Caki2 (cell line): ENCODE results near the gene NXPE1. TPM values are rescaled to one million over a fixed set of nuclear protein-coding genes. Genes with fewer than 3 reads are reported as not detected.

ENCODE experiments used
- DNase-seq: peaks from one replicate; pipeline ENCODE4 v3.0.0-alpha.2; 2015; ENCODE audit warnings: low read depth
- in situ Hi-C: cut with HindIII; loops from 2 replicates; pipeline ENCODE4 v1.10.0; 2016; ENCODE audit warnings: low sequenced_read_pairs, low pct_unique_long_range_greater_than_20kb, mixed read lengths
- total RNA-seq: library from RNA; depleted of rRNA; stranded (reverse); fragments of >200 nt; shearing (Covaris generic); gene quantifications from 2 replicates; pipeline ENCODE4 v1.2.3, GENCODE V29; 2014; ENCODE audit warnings: low replicate concordance

NXPE1 gene
- total RNA-seq, 1 experiment from 2014 or later: not detected

- DNase-seq: no peak
- in situ Hi-C loops: no loop called here
Measured at GRCh38 chr11:114569801-114570200, 10.1 kb upstream of the NXPE1 start.

GRCh38 chr11:114566276-114566675, 6.6 kb upstream of the NXPE1 start:
- in situ Hi-C loops: no loop called here
- no peak for DNase-seq

GRCh38 chr11:114564831-114565230, 5.2 kb upstream of the NXPE1 start:
- in situ Hi-C loops: no loop called here
- DNase-seq: no peak

GRCh38 chr11:114563077-114563476, 3.4 kb upstream of the NXPE1 start:
- DNase-seq: no peak

GRCh38 chr11:114562166-114562916, 2.7 kb upstream of the NXPE1 start:
- DNase-seq: no peak
- in situ Hi-C loops: no loop called here

More at GRCh38 chr11:114563077-114563476, 3.4 kb upstream of the NXPE1 start:
- in situ Hi-C loops: no loop called here

- in situ Hi-C loops: no loop called here
- DNase-seq: no peak
Measured at GRCh38 chr11:114556135-114556534, 3.5 kb downstream of the NXPE1 start.

- DNase-seq: no peak
- in situ Hi-C loops: no loop called here
Measured at GRCh38 chr11:114553642-114554041, 6.0 kb downstream of the NXPE1 start.

GRCh38 chr11:114551060-114551459, 8.6 kb downstream of the NXPE1 start:
- DNase-seq: no peak
- in situ Hi-C loops: no loop called here

- in situ Hi-C loops: no loop called here
- DNase-seq: no peak
Measured at GRCh38 chr11:114525682-114526081, 34.0 kb downstream of the NXPE1 start.

GRCh38 chr11:114524122-114524521, 35.6 kb downstream of the NXPE1 start:
- in situ Hi-C loops: no loop called here
- DNase-seq: no peak

GRCh38 chr11:114522818-114523217, 36.9 kb downstream of the NXPE1 start:
- DNase-seq: no peak
- in situ Hi-C loops: no loop called here

GRCh38 chr11:114511538-114511937, 48.1 kb downstream of the NXPE1 start:
- in situ Hi-C loops: no loop called here
- DNase-seq: no peak

GRCh38 chr11:114511079-114511478, 48.6 kb downstream of the NXPE1 start:
- in situ Hi-C loops: no loop called here
- DNase-seq: no peak

- DNase-seq: no peak
Measured at GRCh38 chr11:114501901-114502300, 57.8 kb downstream of the NXPE1 start.

GRCh38 chr11:114499756-114500155, 59.9 kb downstream of the NXPE1 start:
- in situ Hi-C loops: no loop called here
- no peak for DNase-seq

More at GRCh38 chr11:114501901-114502300, 57.8 kb downstream of the NXPE1 start:
- in situ Hi-C loops: no loop called here

GRCh38 chr11:114496915-114497314, 62.8 kb downstream of the NXPE1 start:
- no peak for DNase-seq
- in situ Hi-C loops: no loop called here

- DNase-seq: no peak
- in situ Hi-C loops: no loop called here
Measured at GRCh38 chr11:114483929-114484328, 75.8 kb downstream of the NXPE1 start.

- in situ Hi-C loops: no loop called here
- DNase-seq: no peak
Measured at GRCh38 chr11:114482114-114482513, 77.6 kb downstream of the NXPE1 start.

- no peak for DNase-seq
- in situ Hi-C loops: no loop called here
Measured at GRCh38 chr11:114479331-114479730, 80.3 kb downstream of the NXPE1 start.

GRCh38 chr11:114478768-114479167, 80.9 kb downstream of the NXPE1 start:
- DNase-seq: no peak
- in situ Hi-C loops: no loop called here
